ENCODE measurements around the gene MPO. TPM values are rescaled to one million over a fixed set of nuclear protein-coding genes. Genes with fewer than 3 reads are reported as not detected.
A peak's percentile ranks its signal among the peaks of the same experiment; 100 is the strongest.

The MPO gene
- total RNA-seq, 1 donor from 2014 or later, result not detected

DNA sequence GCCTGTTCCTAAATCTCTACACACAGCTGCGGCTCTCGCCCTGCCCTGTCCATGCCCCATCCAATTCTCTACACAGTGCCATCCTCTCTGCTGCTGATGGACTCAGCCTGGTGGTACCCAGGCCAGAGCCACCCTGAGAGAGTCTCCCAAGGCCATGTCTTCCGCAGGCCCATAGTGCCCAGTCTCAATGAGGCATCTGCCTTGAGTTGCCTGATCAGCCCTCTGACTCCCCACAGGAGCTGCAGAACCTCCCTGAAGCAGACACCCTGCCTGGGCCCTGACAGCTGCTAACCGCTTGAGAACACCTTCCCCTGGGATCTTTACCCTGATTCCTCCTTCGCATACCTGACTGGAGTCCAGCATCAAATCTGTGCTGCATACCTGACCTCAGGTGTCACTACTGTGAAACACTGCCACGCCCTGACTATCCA is 34.6 kb upstream of the MPO start:
- TF ChIP-seq CTCF (IDR thresholded peaks at IDR 0.05) (no peak), POLR2A (IDR thresholded peaks at IDR 0.05) (no peak), POLR2AphosphoS5 (IDR thresholded peaks at IDR 0.05; ENCODE audit: insufficient read depth in 1 of 2, low read depth in 1 of 2) (no peak)
- no peaks in the 10 kb centered on the region for H3K9me3 ChIP-seq
- H3K36me3 ChIP-seq, result no peaks in the 10 kb centered on the region
- intact Hi-C loops (cut with DNase I), result no loop called here
- H3K4me3 ChIP-seq, result no peak overlapping the region
- no peak for DNase-seq (ENCODE audit: extremely low spot score in 2 of 2)
- no peak overlapping the region for H3K27ac ChIP-seq
- H3K27me3 ChIP-seq, result no peaks in the 10 kb centered on the region
- H3K4me1 ChIP-seq, result no peaks in the 10 kb centered on the region

DNA sequence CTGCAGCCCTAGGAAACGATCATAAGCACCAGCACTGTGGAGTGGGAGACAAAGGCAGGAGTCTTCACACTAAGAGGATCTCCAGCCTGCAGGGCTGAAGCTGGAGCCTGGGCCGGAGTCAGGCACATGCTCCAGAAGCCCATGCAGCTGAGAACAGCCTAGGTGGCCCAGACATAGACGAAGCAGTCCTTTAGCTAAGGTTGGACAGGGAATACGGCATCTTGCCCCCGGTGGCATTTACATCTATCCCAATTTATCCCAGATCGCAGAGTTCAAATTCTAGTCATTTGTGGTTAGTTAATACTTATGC is 33.9 kb upstream of the MPO start:
- intact Hi-C loops (cut with DNase I), result no loop called here
- no peak for DNase-seq (ENCODE audit: extremely low spot score in 2 of 2)
- Histone ChIP-seq H3K27ac (no peak overlapping the region), H3K4me1 (no peaks in the 10 kb centered on the region), H3K4me3 (no peak overlapping the region), H3K27me3 (no peaks in the 10 kb centered on the region), H3K9me3 (no peaks in the 10 kb centered on the region), H3K36me3 (no peaks in the 10 kb centered on the region)
- TF ChIP-seq POLR2A (IDR thresholded peaks at IDR 0.05), result no peak
- no peak for TF ChIP-seq POLR2AphosphoS5 (IDR thresholded peaks at IDR 0.05; ENCODE audit: insufficient read depth in 1 of 2, low read depth in 1 of 2)
- TF ChIP-seq CTCF (IDR thresholded peaks at IDR 0.05), result no peak

DNA sequence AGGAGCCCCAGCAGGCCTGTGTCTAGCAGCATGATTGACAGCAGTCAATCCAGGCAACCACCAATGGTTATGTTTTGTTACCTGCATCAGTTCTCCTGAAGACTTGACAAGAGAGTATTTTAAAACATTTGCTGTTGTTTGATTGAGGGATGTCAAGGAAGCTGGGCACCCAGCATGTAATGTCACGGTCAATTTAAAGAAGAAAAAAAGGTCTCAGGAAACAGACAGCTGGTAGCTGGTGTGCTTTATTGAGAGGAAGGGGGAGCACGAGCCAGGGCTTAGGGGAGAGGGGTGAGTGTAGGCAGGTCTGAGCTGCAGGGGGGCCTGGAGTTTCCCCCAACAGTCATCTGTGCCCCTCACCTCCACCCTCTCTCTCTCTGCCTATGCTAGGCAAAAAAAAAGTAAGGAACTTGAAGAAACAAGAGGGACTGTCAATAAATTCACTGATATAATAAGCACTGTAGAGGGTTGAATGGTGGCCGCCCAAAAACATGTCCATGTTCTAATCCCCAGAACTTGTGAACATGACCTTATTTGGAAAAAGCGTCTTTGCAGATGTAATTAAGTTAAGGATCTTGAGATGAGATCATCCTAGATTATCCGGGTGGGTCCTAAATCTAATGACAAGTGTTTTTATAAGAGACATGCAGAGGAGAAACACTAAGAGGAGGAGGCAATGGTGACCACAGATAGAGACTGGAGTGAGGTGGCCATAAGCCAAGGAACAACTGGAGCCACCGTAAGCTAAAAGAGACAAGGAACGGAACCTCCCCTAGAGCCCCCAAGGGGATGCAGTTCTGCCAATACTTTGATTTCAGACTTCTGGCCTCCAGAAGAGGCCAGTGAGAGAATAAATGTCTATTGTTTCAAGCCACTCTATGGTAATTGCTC is 33.3 kb upstream of the MPO start:
- intact Hi-C loops (cut with DNase I), result no loop called here
- H3K4me3 ChIP-seq, result no peak overlapping the region
- H3K9me3 ChIP-seq, result no peaks in the 10 kb centered on the region
- no peak overlapping the region for H3K27ac ChIP-seq
- DNase-seq (ENCODE audit: extremely low spot score in 2 of 2), result no peak
- H3K4me1 ChIP-seq, result no peaks in the 10 kb centered on the region
- no peak for TF ChIP-seq CTCF (IDR thresholded peaks at IDR 0.05)
- no peak for TF ChIP-seq POLR2AphosphoS5 (IDR thresholded peaks at IDR 0.05; ENCODE audit: insufficient read depth in 1 of 2, low read depth in 1 of 2)
- no peak for TF ChIP-seq POLR2A (IDR thresholded peaks at IDR 0.05)
- no peaks in the 10 kb centered on the region for H3K36me3 ChIP-seq
- no peaks in the 10 kb centered on the region for H3K27me3 ChIP-seq

- no peak for DNase-seq (ENCODE audit: extremely low spot score in 2 of 2)
- Histone ChIP-seq H3K4me3 (no peak overlapping the region), H3K27me3 (no peaks in the 10 kb centered on the region), H3K4me1 (no peaks in the 10 kb centered on the region), H3K27ac (no peak overlapping the region), H3K9me3 (no peaks in the 10 kb centered on the region), H3K36me3 (no peaks in the 10 kb centered on the region)
- TF ChIP-seq POLR2AphosphoS5 (IDR thresholded peaks at IDR 0.05; ENCODE audit: insufficient read depth in 1 of 2, low read depth in 1 of 2) (no peak), CTCF (IDR thresholded peaks at IDR 0.05) (no peak), POLR2A (IDR thresholded peaks at IDR 0.05) (no peak)
- intact Hi-C loops (cut with DNase I), result no loop called here
Measured at GRCh38 chr17:58312829-58313228, 32.1 kb upstream of the MPO start.

- H3K4me3 ChIP-seq, result no peak overlapping the region
- peak in 1 of 2 donors; percentile 93 for DNase-seq (ENCODE audit: extremely low spot score in 2 of 2)
- H3K36me3 ChIP-seq, result no peaks in the 10 kb centered on the region
- H3K9me3 ChIP-seq, result no peaks in the 10 kb centered on the region
- no peak overlapping the region for H3K27ac ChIP-seq
- TF ChIP-seq POLR2AphosphoS5 (IDR thresholded peaks at IDR 0.05; ENCODE audit: insufficient read depth in 1 of 2, low read depth in 1 of 2) (no peak), CTCF (IDR thresholded peaks at IDR 0.05) (no peak), POLR2A (IDR thresholded peaks at IDR 0.05) (no peak)
- no peaks in the 10 kb centered on the region for H3K27me3 ChIP-seq
- intact Hi-C loops (cut with DNase I), result no loop called here
- H3K4me1 ChIP-seq, result no peaks in the 10 kb centered on the region
Measured at GRCh38 chr17:58312021-58312630, 31.4 kb upstream of the MPO start.

Measured in vagina (tissue), 2 donors.